NOMO-1 treated with DMSO at 0.1 percent for 48 hours (cell line): ENCODE data around the gene AKR1C2.
"Not testable (repeated sequence)": the region's sequence is repeated elsewhere in the genome, so short reads cannot be mapped to it uniquely, and the experiment has no call there.

Source experiments
- DNase-seq: peaks from one replicate; lab custom pipeline; 2025; ENCODE audit not compliant: unreplicated experiment; lab: John Stamatoyannopoulos, UW

The AKR1C2 gene

GRCh38 chr10:5025461-5025881 is 21.8 kb upstream of the AKR1C2 start:
- DNase-seq: peak; percentile 25

DNA sequence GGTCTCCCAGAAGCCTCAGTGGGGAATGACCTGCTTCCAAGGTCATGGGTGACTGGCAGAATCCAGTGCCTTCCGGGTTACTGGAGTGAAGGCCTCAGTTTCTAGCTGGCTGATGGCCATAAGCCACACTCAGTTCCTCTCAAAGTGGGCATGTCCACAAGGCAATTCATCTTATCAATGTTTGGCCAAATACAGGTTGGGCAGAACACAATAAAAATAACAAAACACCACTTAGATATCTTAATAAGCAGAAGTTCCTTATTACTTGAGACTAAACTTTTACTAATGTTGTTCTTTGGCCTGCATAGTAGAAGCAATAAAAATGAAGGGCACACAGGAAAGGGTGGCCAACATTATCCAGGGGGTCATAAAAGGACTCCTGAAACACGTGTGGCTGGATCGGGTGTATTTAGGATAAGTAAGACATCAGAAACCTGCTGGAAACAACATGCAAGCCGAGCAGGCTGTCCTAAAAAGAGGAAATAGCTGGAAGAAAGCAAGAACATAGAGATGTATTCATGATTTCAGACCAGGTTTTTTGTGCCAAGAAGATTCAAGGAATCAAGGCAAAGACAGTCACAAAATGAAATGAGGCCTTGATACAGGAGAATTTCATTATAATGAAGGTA is 19.6 kb upstream of the AKR1C2 start:
- peak; percentile 13 for DNase-seq

DNA sequence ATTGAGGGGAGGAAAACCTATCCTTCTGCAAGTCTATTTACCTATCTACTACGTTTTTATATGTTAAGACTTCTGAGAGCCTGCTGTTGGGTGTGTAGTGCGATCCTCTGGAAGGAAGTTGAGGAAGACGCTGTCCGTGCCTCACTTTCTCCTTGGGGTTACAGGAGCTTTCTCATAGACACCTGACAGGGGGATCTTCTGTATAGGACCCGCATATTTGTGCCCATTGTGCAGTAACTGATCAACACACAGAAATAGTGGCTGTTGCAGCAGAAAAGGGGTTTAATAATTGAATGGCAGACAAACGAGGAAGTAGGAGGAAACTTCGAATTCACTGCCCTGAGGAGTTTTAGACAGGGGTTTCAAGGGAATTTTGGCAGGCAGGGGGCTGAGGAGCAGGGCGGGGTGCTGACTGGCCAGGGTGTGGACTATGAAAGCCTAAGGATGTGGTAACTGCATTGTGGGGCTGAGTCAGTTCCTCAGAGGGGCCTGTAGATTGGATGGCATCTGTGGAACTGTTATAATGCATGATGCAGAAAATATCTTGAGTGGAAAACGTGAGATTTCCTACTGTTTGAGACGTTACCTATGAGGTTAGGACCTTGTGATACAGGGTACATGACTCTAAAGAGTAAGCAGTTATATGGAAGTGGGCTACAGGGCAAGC is 18.1 kb upstream of the AKR1C2 start:
- DNase-seq: not testable (repeated sequence)

DNA sequence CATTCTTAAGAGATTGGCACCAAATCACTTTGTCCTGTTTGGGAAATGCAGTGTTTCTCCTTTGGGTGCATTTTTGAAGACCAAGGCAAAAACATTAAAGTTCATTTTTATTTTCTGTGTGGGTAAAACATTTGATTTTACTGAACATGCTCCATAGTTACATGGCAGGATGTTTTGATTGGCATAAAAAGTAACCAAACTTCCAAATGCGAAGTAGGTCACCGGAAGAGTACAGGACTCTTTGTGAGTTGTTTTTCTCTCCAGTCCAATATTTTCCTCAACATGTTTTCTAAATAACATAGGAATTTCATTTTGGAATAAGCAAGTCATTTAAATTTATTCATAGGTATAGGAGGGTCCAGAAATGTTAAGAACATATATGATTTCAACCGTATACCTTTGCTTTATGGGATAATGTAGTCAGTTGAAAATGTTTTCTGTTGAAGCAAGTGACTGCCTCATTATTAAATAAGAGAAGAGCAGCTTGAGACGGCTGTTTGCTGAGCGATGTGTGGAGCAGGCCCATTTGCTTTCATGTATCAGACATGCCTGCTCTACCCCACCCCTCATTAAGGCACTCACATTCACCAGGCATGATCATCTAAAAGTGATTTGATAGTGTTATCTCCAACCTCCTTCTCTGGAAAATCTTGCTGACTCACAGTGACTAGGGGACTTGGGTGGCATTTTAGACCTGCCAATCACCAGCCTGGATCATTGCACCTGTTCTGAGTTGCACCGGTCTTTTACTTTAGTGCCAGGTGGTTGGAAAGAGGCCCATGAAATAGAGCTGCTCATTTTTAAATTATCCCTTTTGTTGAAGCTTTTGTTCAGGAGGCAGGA is 16.3 kb upstream of the AKR1C2 start:
- DNase-seq: not testable (repeated sequence)

GRCh38 chr10:5018671-5019277 is 15.1 kb upstream of the AKR1C2 start:
- not testable (repeated sequence) for DNase-seq

DNA sequence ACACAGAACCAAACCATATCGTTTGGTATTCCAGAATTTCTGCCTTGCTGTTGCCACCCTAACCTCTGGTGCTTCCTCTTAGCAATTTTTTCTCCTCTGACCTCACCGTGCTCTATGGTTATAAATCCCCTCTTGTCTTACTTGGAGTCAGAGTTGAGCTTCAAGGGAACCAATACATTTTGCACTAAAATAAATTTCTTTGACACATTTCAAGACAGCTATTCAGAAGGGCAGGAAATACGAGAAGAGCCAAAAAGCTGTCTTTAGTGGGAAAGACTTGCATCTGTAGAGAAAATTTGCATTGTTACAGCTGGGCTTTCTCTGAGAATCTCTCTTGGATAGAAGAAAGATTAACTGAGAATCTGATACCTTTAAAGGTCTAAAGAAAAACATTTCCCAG is 14.5 kb upstream of the AKR1C2 start:
- no peak for DNase-seq

DNA sequence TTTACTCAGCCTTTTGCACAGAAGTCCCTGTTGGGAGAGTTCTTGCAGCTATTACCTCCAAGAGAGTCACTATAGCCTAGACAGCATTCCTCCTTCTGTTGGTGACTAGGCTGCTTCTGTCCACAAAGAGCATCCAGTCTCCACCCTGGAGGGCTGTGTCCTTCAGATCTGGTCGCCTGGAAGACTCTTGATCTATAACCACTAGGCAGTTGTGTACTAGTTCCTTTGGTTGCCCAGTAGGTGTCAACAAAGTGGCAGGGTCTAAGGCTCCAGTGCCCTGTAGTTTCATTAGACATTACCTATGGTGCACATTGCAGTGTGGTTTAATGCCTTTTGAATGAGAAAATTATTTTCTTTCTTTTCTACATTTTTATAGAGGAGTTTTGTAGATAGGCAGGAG is 11.3 kb upstream of the AKR1C2 start:
- no peak for DNase-seq

- DNase-seq: not testable (repeated sequence)
These were observed 10.7 kb upstream of the AKR1C2 start for GRCh38 chr10:5014200-5014910.

- no peak for DNase-seq
These were observed 9.7 kb upstream of the AKR1C2 start for GRCh38 chr10:5013385-5013784.

DNA sequence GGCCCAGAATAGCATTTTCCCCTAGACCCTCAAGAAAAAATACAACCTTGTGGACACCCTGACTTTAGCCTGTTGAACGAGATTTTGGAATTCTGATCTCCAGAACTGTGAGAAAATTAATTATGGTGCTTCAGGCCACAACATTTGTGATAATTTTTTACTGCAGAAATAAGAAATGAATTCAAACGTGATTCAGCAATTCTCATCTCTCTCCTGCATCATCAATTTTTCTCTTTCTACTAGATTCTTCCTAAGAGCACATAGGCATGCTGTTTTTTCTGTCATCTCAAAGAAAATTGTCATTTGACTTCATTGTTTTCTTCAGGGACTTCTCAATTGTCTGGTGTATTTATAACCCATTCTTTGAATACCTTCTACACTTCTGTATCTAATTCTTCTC is 8.9 kb upstream of the AKR1C2 start:
- no peak for DNase-seq

- DNase-seq: not testable (repeated sequence)
These were observed 7.7 kb upstream of the AKR1C2 start for GRCh38 chr10:5011392-5011791.

GRCh38 chr10:5010043-5010442 is 6.4 kb upstream of the AKR1C2 start:
- DNase-seq: not testable (repeated sequence)

DNA sequence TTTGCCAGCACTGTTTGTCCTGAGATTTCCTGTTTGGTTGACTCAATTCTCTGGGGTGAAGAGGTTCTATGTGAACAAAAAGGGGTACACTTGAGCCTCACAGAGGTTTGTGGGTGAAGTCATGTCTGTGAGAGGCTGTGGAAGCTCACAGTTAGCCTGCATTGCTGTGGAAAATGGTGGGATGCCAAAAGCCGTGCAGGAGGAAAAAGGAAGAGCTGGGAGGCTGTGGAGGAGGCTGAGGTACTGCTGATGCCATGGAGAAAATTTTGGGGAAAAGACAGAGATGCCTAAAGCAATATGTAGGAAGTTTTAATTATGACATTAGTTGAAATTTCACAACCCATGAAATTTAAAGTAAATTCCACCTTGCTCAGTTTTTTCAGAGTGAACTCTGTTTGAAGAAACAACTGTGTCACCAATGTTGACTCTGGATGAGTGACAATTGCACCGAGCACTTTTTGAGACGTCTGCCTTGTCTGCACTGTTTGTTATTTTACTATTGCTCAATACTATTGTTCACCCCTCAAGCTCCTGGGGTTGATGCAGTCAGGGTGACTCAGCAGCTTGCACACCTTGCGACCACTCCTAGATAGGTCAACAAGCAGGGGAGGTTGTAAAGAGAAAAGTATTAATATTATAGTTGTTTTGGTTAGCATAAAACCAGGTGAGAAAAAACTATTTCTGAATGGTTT is 5.3 kb upstream of the AKR1C2 start:
- not testable (repeated sequence) for DNase-seq

GRCh38 chr10:5004501-5004900 is 844 bp upstream of the AKR1C2 start:
- not testable (repeated sequence) for DNase-seq

- not testable (repeated sequence) for DNase-seq
These were observed 351 bp upstream of the AKR1C2 start for GRCh38 chr10:5004030-5004385.

- no peak for DNase-seq
These were observed 1.5 kb downstream of the AKR1C2 start for GRCh38 chr10:5002013-5002727.

GRCh38 chr10:4998671-4999070 is 5.0 kb downstream of the AKR1C2 start:
- DNase-seq: no peak

DNA sequence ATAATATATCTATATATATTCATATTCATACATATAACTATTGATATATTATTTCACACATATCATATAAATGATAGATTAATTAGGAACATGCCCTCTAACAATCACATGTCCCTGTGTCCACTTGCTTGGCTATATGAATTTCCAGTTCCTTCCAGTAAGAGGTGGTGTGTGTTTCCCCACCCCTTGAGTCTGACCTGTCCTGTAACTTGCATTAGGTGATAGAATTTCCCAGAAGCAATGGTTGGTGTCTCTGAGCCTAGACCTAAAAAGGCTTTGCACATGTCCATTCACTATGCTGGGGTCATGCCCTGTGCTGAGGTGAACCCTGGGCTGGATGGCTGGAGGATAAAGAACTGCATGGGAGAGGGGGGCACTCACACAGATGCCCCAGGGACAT is 9.4 kb downstream of the AKR1C2 start:
- DNase-seq: not testable (repeated sequence)

DNA sequence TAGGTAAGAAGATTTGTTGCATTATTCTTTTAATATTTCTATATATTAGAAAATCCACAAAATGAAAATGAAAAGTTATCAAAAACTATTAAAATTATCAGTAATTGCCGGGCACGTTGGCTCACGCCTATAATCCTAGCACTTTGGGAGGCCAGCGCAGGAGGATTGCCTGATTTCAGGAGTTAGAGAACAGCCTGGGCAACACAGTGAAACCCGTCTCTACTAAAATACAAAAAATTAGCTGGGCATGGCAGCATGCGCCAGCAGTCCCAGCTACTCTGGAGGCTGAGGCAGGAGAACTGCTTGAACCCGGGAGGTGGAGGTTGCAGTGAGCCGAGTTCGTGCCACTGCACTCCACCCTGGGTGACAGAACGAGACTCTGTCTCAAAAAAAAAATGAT is 11.1 kb downstream of the AKR1C2 start:
- not testable (repeated sequence) for DNase-seq

GRCh38 chr10:4991463-4991862 is 12.2 kb downstream of the AKR1C2 start:
- not testable (repeated sequence) for DNase-seq
